ENCODE results near the gene CTSD. TPM values are rescaled to one million over a fixed set of nuclear protein-coding genes. Genes with fewer than 3 reads are reported as not detected.

The CTSD gene
- polyA plus RNA-seq, 1 of the 3 experiments (the other 2 are of a cell fraction): 187 TPM

GRCh38 chr11:1770061-1770460 lies 6.3 kb upstream of the CTSD start:
- no peak overlapping the region; the same call in 1 of the 2 replicates for H2AFZ ChIP-seq (ENCODE audit: low read depth)
- H4K20me1 ChIP-seq (ENCODE audit: insufficient read depth): no peaks in the 10 kb centered on the region
- TF ChIP-seq, protein P1, sequence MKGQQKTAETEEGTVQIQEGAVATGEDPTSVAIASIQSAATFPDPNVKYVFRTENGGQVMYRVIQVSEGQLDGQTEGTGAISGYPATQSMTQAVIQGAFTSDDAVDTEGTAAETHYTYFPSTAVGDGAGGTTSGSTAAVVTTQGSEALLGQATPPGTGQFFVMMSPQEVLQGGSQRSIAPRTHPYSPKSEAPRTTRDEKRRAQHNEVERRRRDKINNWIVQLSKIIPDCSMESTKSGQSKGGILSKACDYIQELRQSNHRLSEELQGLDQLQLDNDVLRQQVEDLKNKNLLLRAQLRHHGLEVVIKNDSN (IDR thresholded peaks at IDR 0.05; ENCODE audit: borderline replicate concordance, low read depth): no peak
- TF ChIP-seq FOXM1 (IDR thresholded peaks at IDR 0.05; ENCODE audit: low read depth) (no peak), RAD21 (IDR thresholded peaks at IDR 0.05; ENCODE audit: low read length) (no peak), TEAD4 (IDR thresholded peaks at IDR 0.05; ENCODE audit: borderline replicate concordance, insufficient read depth) (no peak), IRF3 (IDR thresholded peaks at IDR 0.05; ENCODE audit: low read depth, low read length) (no peak), REST (IDR thresholded peaks at IDR 0.05; ENCODE audit: low read depth, low read length) (no peak), EP300 (IDR thresholded peaks at IDR 0.05; ENCODE audit: borderline replicate concordance in 1 of 2, low read depth in 1 of 2, low read length in 1 of 2) (no peak), USF2 (IDR thresholded peaks at IDR 0.05; ENCODE audit: borderline replicate concordance, low read depth, low read length) (no peak), SIN3A (IDR thresholded peaks at IDR 0.05; ENCODE audit: borderline replicate concordance, low read depth, low read length) (no peak), TCF12 (IDR thresholded peaks at IDR 0.05) (no peak), SMC3 (IDR thresholded peaks at IDR 0.05; ENCODE audit: low read depth, low read length) (no peak), NFIC (IDR thresholded peaks at IDR 0.05; ENCODE audit: borderline replicate concordance) (no peak), GABPA (IDR thresholded peaks at IDR 0.05; ENCODE audit: low read depth) (no peak), EZH2phosphoT487 (IDR thresholded peaks at IDR 0.05; ENCODE audit: borderline replicate concordance, low read depth) (no peak), MEF2A (IDR thresholded peaks at IDR 0.05; ENCODE audit: borderline replicate concordance, low read depth) (no peak), POLR2AphosphoS5 (IDR thresholded peaks at IDR 0.05; ENCODE audit: low read depth, low read length) (no peak), PBX3 (IDR thresholded peaks at IDR 0.05) (no peak)
- TF ChIP-seq, protein P2, sequence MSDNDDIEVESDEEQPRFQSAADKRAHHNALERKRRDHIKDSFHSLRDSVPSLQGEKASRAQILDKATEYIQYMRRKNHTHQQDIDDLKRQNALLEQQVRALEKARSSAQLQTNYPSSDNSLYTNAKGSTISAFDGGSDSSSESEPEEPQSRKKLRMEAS (IDR thresholded peaks at IDR 0.05; ENCODE audit: low read depth): no peak
- TF ChIP-seq, protein P3, sequence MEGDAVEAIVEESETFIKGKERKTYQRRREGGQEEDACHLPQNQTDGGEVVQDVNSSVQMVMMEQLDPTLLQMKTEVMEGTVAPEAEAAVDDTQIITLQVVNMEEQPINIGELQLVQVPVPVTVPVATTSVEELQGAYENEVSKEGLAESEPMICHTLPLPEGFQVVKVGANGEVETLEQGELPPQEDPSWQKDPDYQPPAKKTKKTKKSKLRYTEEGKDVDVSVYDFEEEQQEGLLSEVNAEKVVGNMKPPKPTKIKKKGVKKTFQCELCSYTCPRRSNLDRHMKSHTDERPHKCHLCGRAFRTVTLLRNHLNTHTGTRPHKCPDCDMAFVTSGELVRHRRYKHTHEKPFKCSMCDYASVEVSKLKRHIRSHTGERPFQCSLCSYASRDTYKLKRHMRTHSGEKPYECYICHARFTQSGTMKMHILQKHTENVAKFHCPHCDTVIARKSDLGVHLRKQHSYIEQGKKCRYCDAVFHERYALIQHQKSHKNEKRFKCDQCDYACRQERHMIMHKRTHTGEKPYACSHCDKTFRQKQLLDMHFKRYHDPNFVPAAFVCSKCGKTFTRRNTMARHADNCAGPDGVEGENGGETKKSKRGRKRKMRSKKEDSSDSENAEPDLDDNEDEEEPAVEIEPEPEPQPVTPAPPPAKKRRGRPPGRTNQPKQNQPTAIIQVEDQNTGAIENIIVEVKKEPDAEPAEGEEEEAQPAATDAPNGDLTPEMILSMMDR (IDR thresholded peaks at IDR 0.05): no peak
- H3K79me2 ChIP-seq (ENCODE audit: insufficient read depth): no peaks in the 10 kb centered on the region
- H3K4me1 ChIP-seq (ENCODE audit: control insufficient read depth in 1 of 2, insufficient read depth in 2 of 2, low read depth in 1 of 2, low read length in 1 of 2): peaks cover 4 to 12% of the 10 kb centered on the region in 2 experiments; a peak in 2 of 4 replicates
- H3K27me3 ChIP-seq (ENCODE audit: insufficient read depth): no peaks in the 10 kb centered on the region
- WGBS (ENCODE audit: low lambda C conversion rate): 81% methylated on average over 4 of the region's 7 CpGs
- H3K4me3 ChIP-seq (ENCODE audit: low read depth in 2 of 2, low read length in 1 of 2): no peak overlapping the region
- no peaks in the 10 kb centered on the region for H3K9me2 ChIP-seq
- no peaks in the 10 kb centered on the region for H3K9me3 ChIP-seq
- H3K4me2 ChIP-seq: no peak overlapping the region
- POLR2A ChIA-PET: no interaction called here
- no peaks in the 10 kb centered on the region for H3F3A ChIP-seq (replicated peaks; ENCODE audit: insufficient read depth)
- DNase-seq: no peak
- H3K9ac ChIP-seq: no peak overlapping the region
- CTCF ChIA-PET: interaction anchor here (1.0 to 2.2 kb wide), 4 partner anchors 20 to 77 kb away, joined by 3 to 8 read pairs (median 4); no protein-coding TSS in a partner anchor
- H3K27ac ChIP-seq (ENCODE audit: low read depth in 2 of 2, low read length in 1 of 2): no peak overlapping the region
- no peaks in the 10 kb centered on the region for H3K36me3 ChIP-seq (replicated peaks in 1 of 2; ENCODE audit: control insufficient read depth in 1 of 2, insufficient read depth in 2 of 2, low read length in 1 of 2)
